HG03097 (cell line): ENCODE results near the gene KRTAP10-10.
"Not testable (repeated sequence)": the region's sequence is repeated elsewhere in the genome, so short reads cannot be mapped to it uniquely, and the experiment has no call there.

Source experiments
- ATAC-seq: cut with Tn5 transposase; IDR thresholded peaks from one replicate; pipeline ENCODE4 v1.9.1; 2021; ENCODE audit not compliant: unreplicated experiment, low FRiP score

The KRTAP10-10 gene, protein sequence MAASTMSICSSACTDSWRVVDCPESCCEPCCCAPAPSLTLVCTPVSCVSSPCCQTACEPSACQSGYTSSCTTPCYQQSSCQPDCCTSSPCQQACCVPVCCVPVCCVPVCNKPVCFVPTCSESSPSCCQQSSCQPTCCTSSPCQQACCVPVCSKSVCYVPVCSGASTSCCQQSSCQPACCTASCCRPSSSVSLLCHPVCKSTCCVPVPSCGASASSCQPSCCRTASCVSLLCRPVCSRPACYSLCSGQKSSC

DNA sequence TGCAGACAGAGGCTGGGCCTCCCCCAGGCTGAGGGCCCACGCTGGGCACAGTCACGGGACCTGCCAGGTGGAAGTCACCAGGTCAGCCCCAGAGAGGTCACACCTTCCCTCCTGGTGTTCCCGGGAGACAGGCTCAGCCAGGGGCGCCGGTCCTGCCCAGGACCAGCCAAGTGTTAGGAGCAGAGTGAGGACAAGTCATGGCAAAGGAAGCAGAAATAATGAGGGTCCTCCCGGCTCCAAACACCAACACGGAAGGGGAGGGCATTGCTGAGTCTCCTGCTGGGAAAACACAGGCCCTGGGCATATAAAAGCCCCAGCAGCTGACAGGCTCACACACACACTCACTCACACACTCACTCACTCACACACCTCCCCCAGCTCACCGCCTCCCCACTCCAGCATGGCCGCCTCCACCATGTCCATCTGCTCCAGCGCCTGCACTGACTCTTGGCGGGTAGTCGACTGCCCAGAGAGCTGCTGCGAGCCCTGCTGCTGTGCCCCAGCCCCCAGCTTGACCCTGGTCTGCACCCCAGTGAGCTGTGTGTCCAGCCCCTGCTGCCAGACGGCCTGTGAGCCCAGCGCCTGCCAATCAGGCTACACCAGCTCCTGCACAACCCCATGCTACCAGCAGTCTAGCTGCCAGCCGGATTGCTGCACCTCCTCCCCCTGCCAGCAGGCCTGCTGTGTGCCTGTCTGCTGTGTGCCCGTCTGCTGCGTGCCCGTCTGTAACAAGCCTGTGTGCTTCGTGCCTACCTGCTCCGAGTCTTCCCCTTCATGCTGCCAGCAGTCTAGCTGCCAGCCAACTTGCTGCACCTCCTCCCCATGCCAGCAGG, at the start of gene KRTAP10-10:
TSS of gene KRTAP10-10 (plus strand) at position 339 of the 833 bp plus-strand sequence. CDS start at position 401, 62 bp downstream.
- ATAC-seq, result no peak

DNA sequence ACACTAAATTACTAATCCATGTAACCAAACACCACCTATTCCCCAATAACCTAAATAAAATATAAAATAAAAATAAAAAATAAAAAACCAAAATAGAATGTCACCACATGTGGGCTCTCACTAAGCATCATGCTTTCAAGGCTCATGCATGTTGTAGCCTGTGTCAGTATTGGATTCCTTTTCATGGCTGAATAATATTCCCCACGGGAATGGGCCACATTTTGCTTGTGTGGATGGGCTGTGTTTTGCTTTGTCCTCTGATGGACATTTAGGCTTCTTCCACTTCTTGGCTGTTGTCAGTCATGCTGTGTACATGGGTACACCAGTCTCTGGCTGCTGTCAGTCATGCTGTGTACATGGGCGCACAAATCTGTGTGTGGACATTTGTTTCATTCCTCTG, 48.1 kb upstream of the KRTAP10-10 start:
- no peak for ATAC-seq

DNA sequence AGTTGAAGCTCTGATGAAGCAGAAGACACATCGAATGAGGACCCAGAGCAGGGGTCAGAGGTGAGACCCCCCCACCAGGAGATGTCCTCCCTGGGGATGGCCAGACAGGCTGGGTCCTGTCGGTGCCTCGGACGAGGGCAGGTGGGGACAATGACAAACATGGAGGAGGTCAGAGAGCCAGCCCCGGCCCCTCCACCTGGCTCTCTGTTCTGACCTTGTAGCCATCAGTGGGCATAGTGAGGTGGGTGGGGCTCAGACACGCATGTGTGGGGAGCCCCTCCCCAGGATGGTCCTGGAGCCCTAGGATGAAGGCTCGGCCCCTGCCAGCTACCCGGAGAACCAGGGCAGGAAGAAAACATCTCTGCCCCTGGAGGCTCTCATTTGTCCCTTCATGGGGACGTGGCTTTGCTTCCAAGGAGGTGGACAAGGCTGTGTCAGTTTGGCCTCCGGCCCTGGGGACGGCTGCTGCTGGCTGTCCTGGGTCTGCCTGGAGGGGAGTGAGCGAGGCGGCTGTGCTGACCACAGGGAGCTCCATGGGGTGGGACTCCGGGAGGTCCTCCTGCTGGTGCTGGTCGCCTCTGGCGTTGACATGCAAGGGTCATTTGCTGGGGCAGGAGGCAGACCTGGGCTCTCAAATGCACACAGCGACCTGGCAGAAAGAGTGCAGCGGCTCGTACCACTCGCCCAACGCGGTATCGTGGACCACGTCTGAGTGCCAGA, 47.4 kb upstream of the KRTAP10-10 start:
- ATAC-seq, result no peak

DNA sequence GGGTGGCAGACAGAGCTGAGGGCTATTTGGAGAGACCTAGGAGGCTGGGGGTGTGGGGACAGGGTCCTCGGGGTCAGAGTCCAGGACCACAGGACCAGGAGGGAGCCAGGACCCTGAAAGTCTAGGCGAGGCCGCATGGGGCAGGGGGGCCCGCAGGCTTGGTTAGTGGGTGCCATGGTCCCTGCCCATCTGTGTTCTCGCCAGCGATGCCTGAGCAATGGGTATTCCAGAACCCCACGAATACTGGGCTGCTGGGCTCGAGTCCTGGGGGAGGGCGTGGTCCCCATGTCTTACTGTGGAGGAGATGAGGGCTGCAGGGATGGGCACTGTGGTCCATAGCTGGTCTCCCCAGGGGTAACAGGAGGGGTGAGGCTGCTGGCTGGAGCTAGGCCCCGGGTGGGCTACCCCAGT, 46.8 kb upstream of the KRTAP10-10 start:
- ATAC-seq, result no peak

DNA sequence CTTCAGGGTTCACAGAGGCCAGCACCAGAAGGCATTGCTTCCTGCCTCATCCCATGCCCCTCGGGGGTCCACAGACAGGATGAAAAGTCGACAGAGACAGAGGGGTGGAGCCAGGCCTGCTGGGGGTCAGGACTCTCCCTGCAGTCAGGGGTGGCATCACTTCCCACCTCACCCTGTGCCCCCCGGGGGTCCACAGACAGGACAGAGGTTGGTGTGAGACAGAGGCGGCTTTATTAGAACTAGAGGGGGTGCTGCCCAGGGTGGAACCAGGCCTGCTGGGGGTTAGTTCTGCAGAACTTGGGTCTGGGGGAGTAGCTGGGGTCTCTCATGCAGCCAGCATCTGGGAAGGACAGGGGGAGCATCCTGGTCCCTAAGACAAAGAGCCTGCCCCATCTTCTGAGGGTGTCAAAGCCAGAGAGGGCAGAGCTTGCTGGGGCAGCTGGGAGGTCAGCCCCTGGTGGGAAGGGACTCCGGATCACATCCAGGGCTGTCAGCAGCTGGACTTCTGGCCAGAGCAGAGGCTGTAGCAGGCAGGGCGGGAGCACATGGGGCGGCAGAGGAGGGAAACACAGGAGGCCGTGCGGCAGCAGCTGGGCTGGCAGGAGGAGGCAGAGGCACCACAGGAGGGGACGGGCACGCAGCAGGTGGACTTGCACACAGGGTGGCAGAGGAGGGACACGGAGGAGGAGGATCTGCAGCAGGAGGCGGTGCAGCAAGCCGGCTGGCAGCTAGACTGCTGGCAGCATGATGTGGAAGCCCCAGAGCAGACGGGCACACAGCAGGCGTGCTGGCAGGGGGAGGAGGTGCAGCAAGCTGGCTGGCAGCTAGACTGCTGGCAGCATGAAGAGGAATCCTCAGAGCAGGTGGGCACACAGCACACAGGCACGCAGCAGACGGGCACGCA, 46.0 kb upstream of the KRTAP10-10 start:
- not testable (repeated sequence) for ATAC-seq

DNA sequence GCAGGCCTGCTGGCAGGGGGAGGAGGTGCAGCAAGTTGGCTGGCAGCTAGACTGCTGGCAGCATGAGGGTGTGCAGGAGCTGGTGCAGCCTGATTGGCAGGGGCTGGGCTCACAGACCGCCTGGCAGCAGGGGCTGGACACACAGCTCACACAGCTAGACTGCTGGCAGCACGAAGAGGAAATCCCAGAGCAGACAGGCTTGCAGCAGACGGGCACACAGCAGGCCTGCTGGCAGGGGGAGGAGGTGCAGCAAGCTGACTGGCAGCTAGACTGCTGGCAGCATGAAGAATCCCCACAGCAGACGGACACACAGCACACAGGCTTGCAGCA, 45.4 kb upstream of the KRTAP10-10 start:
- ATAC-seq, result not testable (repeated sequence)

DNA sequence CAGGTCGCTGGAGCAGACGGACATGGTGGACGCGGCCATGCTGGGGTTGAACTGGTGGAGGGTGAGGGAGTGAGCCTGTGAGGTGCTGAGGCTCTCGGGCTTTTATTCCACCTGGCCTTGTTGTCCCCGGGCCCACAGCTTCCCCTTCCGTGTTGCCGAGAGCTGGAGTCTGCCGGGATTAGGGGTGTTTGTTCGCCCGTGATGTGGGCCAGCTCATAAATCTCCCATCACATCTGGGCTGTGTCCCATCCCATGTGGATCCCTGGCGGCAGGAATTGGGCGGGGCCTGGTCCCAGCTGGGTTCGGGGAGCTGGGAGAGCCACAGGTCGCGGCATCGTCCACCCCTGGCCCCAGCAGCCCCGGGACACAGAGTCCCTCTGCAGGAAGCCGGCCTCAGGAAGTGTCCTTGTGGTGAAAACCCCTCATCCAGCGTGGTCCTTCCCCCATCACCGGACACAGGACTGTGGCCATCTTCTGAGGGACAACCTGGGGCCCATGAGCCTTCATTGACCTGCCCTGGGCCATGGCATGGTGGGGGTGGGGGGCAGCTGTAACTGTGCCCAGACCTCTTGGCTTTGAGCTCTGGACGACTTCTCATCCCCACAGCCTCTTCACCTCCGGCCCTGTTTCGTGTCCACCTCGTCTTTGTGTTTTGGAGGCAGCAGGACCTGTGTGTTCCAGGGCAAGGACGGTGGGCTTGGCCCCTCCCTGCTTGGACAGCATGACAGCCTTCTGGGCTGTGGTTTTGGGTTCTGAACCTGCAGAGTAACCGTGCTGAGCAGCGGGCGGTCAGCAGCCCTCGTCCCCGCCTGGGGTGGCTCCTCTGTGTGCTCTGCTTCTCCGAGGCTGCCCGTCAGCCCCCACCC, 44.5 kb upstream of the KRTAP10-10 start, which contains the start of gene KRTAP10-6:
TSS of gene KRTAP10-6 (minus strand) at position 60 of the 866 bp plus-strand sequence. CDS start at position 39, 21 bp downstream.
- no peak for ATAC-seq

DNA sequence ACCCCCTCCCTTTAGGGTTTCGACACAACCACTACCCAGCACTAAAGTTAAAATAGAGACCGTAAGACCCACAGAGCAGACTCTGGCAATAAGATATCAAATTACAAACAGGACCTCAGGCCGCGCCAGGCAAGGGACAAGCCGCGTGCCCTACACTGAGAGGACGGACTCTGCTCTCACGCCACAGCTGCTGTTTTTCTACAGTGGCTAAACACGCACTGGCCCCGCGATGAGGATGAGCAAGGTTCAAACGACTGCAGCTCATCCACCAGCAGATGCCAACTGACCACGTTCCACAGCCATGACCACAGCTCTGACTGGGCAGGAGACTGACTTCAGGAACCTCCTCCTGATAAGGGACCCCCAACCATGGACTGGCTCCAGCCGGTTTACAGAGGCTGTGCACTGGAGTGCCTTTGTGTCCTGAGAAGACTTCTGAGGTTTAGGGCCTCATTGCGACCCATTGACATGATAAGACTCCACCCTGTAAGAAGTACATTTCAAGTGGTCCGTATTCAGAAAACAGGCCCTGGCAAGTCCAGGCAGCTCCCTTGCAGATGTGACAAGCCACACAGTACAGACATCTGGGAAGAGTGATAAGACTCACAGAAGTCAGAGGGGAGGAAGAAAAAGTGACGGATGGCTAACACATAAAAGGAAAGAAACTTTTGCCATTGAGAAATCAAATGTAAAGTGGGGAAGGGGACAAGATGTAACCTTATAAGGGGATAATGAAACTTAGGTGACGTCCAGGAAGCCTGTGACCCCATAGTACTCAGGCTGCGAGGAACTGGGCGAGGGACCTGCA, 43.4 kb upstream of the KRTAP10-10 start:
- no peak for ATAC-seq

DNA sequence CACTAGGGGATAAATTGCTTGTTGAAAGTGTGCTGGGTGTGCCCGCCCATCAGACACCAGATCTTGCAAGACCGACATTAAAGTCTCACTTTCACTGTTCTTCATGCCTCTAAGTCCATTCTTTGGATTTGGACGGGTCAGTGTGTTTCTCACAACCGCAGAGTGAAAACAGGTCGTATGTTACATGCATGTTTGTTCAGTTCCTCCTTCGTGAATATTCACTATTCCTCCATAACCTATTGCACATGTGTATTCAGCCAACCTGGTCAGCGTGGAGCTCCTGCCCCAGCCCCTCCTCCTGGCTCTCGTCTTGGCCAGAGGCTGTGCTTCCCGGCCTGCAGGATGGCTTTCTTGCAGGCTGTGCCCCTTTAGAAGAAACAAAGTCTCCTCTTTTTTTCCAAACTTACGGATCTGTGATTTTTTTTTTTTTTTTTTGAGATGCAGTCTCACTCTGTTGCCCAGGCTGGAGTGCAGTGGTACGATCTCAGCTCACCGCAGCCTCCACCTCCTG, 42.7 kb upstream of the KRTAP10-10 start:
- no peak for ATAC-seq

DNA sequence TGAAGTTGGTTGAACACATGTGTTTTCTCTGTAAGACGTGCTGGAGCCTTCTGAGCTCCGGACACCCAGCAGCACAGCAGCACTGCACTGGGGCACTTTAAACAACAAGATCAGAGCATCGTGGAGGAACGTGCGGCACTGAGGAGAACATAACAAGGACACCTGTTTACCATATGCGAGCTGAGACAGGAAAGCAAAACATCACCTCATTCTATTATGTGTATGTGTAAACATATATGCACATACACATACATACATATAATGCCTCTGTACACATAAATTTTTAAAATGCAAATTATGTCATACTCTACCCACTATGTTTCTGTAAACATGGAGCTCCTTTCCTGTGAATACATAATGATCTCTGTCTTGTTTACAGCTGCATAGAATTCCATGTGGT, 41.6 kb upstream of the KRTAP10-10 start:
- no peak for ATAC-seq

DNA sequence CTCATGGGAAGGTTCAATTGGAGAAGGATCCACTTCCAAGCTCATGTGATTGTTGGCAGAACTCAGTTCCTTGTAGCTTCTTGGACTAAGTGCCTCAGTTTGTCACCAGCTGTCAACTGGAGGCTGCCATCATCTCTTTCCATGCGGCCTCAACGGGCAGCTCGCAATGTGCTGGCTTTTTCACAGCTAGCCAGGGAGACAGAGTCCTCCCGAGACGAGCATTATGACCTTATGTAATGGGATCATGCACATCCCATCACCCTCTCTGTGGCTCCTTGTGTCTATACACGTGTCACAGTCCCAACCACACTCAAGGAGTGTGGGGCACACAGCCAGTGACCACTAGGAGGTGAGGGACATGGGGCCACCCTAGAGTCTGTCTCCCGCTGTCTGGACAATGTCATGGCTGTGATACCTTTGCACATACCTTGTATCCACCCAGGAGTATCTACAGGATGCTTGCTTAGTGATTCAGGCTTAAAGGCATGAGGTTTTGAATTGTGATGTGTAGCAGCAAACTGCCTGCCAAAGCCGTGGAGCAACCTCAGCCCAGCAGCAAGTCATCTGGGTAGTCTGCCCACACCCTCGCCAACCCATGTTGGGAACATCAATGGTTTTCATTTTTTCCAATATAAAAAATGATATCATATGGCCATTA, 41.0 kb upstream of the KRTAP10-10 start:
- ATAC-seq, result no peak

DNA sequence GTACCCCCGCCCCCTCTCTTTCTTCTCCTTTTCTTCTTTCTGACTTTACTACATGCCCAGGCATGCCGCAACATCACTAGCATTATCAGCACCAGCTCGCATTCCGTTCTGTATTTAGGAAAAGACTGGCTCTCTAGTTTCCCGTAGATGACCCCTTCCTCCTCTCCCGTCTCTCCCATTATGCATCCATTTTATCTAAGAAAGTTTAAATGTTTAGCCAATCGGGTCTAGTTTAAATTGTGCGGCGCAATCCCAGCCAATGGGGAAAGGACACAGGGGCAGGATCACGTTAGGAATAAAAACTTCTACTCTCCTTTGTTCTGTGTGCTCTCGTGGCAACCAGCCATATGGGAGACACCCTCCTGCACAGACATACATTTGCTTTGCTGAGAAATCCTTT, 39.1 kb upstream of the KRTAP10-10 start:
- ATAC-seq, result no peak

DNA sequence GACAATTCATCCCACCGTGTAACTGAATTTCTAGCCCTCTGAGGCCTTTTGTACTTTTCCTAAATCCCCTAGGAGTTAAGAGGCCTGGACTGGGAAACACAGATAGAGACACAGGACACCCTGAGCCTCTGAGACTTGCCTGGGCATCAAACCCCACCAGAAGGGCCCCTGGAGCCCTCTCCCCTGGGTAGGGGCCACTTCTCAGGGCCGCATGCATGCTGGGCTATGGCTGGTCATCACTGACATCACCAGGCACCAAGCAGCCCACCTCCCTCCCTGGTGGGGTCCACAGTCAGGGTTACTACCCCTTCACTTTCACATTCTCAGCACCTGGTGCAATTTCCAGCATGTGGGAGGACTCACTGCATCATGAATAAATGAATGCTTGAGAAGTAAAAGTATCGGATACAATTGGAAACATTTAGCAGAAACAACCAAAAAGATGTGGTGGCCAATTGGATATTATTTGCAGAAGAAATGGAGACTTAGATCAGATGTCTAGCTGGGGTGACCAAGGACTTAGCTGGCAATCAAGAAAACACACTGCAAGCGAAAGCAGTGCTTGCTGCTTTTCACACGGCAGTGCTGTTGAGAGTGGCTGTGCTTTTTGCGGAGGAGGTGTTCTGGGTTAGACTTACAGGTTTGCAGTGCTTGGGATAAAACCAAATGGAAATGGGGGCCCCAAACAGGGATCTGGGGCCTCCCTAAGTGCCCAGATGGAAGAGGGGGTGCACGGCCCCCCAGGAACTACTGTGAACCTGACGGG, 37.7 kb upstream of the KRTAP10-10 start:
- no peak for ATAC-seq

DNA sequence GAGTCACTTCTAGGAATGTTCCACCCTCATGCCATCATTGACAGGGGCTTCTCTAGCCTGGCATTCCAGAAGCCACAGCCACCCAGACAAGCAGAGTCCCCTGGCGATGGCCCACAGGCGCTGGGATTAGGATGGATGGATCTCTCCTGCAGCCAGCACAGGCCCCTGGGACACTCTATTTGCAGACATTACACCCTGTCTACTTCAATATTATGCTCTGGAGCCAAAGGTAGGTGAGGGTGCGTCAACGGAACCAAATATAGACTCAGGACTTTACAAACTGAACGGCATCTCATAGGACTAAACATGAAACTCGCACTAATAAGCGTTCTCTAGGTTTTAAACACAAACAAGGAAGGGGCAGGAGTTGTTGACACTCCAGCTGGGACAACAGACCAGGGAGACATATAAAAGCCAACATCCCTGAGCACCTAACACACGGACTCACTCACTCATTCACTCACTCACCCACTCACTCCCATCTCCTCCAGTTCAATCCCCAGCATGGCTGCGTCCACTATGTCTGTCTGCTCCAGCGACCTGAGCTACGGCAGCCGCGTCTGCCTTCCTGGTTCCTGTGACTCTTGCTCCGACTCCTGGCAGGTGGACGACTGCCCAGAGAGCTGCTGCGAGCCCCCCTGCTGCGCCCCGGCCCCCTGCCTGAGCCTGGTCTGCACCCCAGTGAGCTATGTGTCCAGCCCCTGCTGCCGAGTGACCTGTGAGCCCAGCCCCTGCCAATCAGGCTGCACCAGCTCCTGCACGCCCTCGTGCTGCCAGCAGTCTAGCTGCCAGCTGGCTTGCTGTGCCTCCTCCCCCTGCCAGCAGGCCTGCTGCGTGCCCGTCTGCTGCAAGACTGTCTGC, 36.8 kb upstream of the KRTAP10-10 start, which contains the start of gene KRTAP10-7:
TSS of gene KRTAP10-7 (plus strand) at position 480 of the 861 bp plus-strand sequence. CDS start at position 505, 25 bp downstream.
- not testable (repeated sequence) for ATAC-seq

DNA sequence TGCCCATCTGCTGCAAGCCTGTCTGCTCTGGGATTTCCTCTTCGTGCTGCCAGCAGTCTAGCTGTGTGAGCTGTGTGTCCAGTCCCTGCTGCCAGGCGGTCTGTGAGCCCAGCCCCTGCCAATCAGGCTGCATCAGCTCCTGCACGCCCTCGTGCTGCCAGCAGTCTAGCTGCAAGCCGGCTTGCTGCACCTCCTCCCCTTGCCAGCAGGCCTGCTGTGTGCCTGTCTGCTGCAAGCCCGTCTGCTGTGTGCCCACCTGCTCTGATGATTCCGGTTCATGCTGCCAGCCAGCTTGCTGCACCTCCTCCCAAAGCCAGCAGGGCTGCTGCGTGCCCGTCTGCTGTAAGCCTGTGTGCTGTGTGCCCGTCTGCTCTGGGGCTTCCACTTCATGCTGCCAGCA, 36.1 kb upstream of the KRTAP10-10 start:
- not testable (repeated sequence) for ATAC-seq
